HG03135 (cell line): ENCODE results near the gene VASP.

Source experiments
- ATAC-seq: cut with Tn5 transposase; IDR thresholded peaks from one replicate; pipeline ENCODE4 v1.9.1; 2021; ENCODE audit warnings: mild to moderate bottlenecking, moderate library complexity; ENCODE audit not compliant: unreplicated experiment

Gene VASP

DNA sequence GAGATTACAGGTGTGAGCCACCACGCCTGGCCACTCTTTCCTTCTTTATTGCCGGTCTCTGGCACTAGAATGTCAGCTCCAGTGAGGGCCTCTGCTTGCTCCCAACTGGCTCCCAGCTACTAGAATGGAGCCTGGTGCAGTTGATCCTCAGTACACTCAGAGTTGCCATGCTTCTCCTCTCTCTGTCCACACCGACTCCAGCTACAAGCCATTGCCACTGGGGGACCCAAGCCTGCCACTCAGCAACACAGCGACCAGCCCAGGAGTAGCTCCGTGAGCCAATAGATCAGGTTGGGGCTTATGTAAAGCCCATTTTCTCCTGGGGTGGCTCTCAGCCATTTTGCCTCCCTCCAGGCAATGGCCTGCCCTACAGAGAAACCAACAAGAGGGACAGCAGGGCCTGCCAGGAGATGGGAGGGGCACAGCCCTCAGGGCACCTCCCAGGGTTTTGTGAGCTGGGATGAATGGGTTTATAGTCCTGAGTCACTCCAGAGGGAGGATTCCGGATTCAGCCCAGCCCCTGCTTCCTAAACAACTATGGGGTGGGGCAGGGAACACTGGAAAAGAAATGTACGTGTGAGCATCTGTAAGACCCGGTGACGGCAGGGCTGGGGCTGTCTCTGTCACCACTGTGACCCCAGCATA, 40.8 kb downstream of the VASP start:
- ATAC-seq = no peak

DNA sequence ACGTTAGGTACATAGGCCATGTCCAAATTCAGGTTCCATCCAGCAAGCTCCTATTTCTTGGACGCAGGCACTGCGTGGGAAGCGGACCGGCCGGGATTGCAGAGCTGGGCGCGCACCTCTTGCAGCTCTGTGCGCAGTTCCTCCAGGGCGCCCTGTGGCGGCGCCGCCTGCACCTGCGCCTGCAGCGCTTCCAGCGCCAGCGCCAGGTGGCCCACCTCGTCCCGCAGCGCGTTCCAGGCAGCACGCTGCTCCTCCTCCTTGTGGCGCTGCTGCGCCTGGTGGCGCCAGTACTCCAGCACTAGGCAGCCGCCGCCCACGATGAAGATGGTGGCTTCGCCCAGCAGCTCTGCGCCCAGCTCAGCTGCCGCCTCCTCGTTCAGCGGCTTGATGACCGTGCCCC, 46.2 kb downstream of the VASP start:
- ATAC-seq = no peak

DNA sequence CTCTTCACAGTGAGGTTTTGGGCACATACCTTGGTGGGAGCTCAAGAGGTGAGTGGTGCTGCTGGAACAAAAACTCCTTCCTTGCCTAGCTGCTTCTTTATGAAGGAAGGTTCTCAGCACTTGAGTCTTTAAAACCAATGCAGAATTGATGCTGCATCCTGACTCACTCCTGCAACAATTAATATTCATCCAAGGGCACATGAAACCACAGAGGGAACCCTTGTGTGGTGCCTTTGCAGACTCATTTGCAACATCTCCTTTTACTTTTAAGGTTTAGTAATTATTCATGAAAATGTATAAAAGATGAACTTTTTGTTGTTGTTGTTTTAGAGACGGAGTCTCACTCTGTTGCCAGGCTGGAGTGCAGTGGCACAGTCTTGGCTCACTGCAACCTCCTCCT, 47.2 kb downstream of the VASP start:
- no peak for ATAC-seq

DNA sequence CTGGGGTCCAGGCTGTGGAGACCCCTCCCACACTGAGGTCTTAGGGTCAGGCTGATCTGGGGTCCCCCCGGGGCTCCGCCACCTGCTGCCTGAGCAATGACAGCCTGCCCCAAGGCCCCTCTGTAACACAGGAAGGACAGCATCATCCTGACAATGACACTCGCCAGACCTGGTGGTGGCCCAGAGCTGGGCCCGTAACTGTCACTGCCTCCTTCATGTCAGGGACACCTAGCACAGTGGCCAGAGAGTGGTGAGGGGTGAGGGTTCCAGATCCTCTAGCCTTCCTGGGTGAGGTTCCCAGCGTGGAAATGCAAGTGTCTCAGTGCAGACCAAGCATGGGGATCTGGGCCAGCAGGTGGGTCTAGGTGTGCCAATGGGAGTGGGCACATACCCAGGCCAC, 49.6 kb downstream of the VASP start:
- no peak for ATAC-seq

DNA sequence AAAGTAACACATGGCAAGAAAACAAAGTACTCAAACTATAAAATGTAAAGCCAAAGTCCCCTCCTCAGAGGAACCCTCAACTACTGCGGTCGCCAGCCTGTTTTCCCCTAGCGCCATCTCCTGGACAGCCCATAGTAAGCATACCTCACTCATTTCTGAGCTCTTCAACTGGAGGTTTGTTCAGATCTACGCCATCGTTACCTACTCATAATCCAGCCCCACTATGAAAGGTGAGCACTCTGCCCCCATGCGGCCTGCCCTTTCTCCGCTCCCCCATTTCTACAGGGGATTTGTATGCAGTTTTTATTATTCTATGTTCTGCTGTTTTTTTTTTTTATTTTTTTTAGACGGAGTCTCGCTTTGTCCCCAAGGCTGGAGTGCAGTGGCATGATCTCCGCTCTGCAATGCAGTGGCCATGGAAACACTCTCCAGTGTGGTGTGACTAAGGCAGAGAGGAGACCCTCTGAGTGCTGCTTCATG, 51.2 kb downstream of the VASP start:
- ATAC-seq = peak; percentile 76

DNA sequence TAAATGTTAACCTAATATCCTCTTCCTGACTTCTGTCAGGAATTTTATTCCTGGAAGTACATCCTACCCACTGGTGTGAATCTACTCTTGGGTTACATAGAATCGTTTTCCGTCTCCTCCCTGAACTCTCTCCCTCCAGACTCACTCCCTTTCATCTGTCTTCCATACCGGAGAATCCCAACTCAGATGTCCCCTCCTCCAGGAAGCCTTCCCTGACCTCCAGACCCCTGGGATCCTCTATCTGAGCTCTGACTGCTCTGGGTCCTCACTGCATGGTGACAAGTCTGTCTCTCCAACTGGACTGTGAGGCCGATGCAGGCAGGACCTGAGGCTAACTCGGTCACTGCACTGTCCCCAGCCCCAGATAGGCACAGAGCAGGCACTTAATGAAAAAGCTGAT, 52.8 kb downstream of the VASP start:
- no peak for ATAC-seq

DNA sequence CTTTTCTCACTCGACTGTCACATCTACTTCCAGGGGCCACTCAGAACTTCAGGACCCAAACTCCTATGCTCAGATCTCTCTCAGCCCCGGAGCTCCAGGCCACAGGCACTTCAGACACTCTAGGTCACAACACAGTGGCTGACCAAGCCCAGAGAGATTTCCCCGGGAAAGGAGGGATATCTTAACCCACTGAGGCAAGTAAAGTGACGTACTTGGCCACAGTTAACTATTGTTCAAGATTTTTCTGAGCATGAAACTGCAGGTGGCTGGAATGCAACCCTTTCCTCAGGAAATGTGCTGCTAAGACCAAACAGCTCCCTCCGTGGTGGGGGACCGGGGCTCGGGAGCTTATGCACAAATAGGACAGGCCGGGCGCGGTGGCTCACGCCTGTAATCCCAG, 53.4 kb downstream of the VASP start:
- ATAC-seq = no peak

DNA sequence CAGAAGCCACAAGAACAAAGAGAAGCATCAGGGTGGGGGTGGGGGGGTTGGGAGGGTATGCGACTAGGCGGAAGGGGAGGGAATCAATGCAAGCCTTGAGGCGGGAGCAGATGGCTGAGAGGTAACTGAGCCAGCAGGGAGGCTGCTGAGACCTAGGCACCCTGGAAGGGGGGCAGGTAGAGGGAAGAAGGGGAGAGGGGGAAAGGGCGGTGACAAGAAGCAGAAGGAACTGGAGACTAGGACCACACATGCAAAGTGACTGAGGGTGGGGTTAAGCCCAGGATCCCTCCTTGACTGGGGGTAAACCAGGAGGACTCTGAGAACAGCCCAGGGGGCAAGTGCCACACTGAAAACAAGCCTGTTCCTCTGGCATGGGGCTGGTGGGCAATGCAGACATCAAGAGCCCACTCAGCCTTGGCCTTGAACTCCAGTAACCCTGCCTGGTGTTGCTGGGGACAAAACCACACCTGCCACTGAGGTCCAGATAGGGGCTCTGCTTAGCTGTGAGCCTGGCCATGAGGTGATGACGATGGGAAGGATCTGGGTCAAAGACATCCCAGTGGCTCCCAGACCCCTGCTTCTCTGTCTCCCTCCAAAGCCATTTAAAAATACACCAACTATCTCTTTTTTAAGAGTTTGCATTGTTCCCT, 57.0 kb downstream of the VASP start:
- ATAC-seq = no peak

DNA sequence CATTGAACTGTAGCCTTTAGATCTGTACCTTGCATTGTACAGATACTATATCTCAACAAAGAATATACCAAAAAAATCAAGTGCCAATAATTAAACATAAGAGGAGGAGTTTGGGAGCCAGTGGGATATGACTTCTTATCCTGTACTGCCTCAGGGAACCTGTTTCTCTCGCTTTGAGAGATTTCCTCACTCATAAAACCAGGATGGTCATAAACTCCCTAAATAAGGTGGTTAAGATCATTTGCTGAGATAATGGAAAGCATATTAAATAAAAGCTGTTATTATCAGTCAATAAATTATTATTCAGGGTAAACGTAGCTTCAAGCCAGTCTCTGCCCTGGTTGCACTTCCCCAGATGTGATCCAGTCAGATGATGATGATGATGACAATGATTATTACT, 60.3 kb downstream of the VASP start:
- ATAC-seq = no peak

DNA sequence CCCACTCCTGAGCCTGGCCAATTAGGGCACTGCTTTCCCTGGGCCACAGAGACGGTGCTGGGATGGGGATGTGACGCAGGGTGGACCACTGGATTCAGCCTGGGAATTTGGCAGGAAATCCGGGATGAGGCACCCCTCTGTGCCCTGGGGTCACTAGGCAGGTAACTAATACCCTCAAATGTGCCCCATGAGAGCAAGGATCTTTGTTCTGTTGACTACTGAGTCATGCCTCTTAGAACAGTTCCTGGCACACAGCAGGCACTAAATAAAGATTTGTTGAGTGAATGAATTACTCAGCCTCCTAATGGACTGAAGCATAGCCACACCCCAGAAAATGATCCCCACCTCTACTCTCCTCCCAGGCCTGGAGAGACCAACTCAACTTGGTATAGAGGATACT, 61.5 kb downstream of the VASP start:
- no peak for ATAC-seq

DNA sequence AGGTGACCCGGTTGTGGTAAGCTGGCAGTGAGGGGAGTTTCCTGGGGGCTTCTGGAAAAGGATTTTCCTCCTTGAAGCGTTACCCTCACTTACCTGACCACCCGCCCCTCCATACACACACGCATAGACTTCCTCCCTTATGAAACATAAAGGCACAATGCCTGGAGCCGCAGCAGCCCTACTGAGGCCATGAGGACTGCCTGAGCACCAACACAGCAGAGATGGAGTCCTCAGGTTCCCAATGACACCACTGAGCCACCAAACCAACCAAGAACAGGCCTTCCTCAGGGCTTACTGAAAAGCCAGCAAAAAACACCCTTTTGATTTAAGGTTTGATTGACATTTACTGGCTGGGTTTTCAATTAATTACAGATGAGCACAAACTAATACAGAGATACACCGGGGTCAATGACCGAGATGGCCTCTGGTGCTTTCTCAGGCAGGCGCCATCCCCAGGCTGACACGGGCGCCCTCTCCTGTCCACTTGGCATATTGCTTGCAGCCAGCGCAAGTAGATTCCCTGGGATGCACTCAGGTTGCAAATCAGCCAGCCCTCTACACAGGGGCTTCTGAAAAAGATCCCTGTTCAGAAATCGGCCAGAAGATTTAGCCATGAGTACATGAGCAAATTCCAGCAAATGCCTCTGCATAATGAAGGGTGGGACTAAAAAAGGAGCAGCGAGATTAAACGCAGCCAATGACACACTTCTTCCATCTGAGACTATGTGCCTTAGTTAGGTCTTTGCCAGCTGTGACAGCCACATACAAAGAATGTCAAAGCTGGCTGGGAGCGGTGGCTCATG, 62.5 kb downstream of the VASP start:
- no peak for ATAC-seq

DNA sequence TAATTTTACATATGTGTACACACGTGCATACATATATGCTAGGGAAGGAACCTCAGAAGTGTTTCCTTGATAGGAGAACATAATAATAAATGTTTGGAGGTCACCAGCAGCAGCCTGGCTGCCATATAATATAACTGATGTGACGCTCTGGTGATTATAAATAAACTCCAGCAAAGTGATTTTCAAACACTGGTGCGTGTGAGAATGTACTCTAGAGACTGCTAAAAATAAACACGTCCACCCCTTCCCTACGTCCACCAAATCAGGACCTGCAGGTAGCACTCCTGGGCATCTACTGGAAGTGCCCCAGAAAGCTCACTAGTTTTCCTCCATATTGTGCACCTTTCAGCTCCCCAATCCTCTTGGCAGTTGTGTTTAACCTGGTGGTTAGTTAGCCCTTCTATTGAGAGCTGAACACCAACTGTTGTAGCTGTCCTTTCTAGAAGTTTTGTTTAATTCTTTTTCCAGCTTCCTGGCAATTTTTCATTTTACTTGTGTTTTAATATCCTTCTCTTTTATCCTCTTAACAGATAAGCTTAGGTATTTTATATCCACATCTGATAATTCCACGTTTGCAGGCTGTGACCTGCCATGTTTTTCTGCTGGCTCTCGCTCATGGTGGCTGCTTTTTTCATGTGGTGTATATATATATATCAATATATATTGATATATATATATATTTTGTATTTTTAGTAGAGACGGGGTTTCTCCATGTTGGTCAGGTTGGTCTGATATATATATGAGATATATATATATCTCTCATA, 64.4 kb downstream of the VASP start:
- no peak for ATAC-seq

DNA sequence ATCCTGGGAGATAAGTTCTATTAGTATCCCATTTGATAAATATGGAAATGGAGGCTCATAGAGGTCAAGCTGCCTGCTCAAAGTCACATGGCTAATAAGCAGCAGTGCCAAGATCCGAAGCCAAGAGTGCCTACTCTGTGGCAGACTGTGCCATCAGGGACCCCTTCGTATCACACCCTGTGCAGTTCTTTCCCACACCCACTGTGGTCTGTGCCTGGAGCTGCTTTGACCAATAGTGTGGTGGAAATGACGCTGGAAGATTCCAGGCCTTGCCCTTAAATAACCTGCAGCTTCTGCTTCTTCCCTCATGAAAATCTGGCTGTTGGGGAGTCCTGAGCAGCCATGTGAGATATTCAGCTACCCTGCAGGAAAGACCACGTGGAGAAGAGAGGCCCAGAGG, 67.2 kb downstream of the VASP start:
- no peak for ATAC-seq

DNA sequence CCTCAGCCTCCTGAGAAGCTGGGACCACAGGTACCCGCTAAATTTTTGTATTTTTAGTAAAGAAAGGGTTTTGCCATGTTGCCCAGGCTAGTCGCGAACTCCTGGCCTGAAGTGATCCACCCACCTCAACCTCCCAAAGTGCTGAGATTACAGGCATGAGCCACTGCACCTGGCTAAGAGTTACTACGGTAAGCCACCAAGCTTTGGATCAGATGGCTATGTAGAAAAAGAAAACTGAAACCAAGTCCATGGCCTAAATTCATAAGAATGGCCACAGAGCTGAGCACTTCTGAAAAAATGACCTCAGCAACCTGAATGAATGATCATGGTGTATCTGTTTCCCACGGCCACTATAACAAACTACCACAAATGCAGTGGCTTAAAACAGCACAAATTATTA, 67.9 kb downstream of the VASP start:
- no peak for ATAC-seq
